Caco-2 (cell line): ENCODE results near the gene JPH3. TPM values are rescaled to one million over a fixed set of nuclear protein-coding genes. Genes with fewer than 3 reads are reported as not detected.

Experiments
- BruUV-seq: library from RNA; stranded (reverse); fragments of 400-500 nt; replicated peaks from 2 replicates; lab custom pipeline; 2021; lab: Mats Ljungman, UMichigan
- CTCF ChIA-PET: fragments of 300-600 bp; sonication (Branson Sonifier 250); formaldehyde crosslinking; loops from one replicate; lab custom pipeline; 2022; ENCODE audit warnings: antibody characterized with exemption; lab: Charles Lee
- POLR2A ChIA-PET: fragments of 300-600 bp; sonication (Branson Sonifier 250); formaldehyde crosslinking; loops from one replicate; lab custom pipeline; 2022; ENCODE audit warnings: antibody characterized with exemption; lab: Charles Lee
- DNase-seq, 2 experiments: peaks; one replicate each; pipeline versions ENCODE4 v3.0.0 to v3.0.0-alpha.2; 2020 to 2022
- H3K27me3 ChIP-seq: replicated peaks from 2 replicates; pipeline ENCODE4 v1.6.0; 2011; ENCODE audit warnings: low read length; ENCODE audit not compliant: control insufficient read depth, insufficient read depth
- H3K36me3 ChIP-seq: 2 replicates; pipeline ENCODE4 v1.5.1; 2011; ENCODE audit warnings: low read length; ENCODE audit not compliant: control insufficient read depth, insufficient read depth
- H3K4me1 ChIP-seq: fragments of 250-450 bp; sonication (Bioruptor Pico); 2 replicates; pipeline ENCODE4 v1.5.1; 2020; ENCODE audit warnings: mild to moderate bottlenecking
- H3K4me3 ChIP-seq: 2 replicates; pipeline ENCODE4 v1.5.1; 2011; ENCODE audit warnings: low read depth, mild to moderate bottlenecking, control low read depth, low read length
- H3K9me3 ChIP-seq: fragments of 250-450 bp; sonication (Bioruptor Pico); 2 replicates; pipeline ENCODE4 v1.5.1; 2020; ENCODE audit warnings: mild to moderate bottlenecking, moderate library complexity
- H3K27ac Mint-ChIP-seq: one replicate; pipeline ENCODE4 v1.8.0; 2022; ENCODE audit warnings: mixed read lengths; ENCODE audit not compliant: unreplicated experiment
- H3K27me3 Mint-ChIP-seq: one replicate; pipeline ENCODE4 v1.8.0; 2022; ENCODE audit warnings: mixed read lengths; ENCODE audit not compliant: insufficient read depth, unreplicated experiment
- H3K36me3 Mint-ChIP-seq: one replicate; pipeline ENCODE4 v1.8.0; 2022; ENCODE audit warnings: mild to moderate bottlenecking, mixed read lengths; ENCODE audit not compliant: insufficient read depth, unreplicated experiment
- H3K4me1 Mint-ChIP-seq: one replicate; pipeline ENCODE4 v1.8.0; 2022; ENCODE audit warnings: low read depth, mixed read lengths; ENCODE audit not compliant: unreplicated experiment
- H3K4me3 Mint-ChIP-seq: one replicate; pipeline ENCODE4 v1.8.0; 2022; ENCODE audit warnings: mild to moderate bottlenecking, moderate library complexity, mixed read lengths; ENCODE audit not compliant: unreplicated experiment
- H3K9me3 Mint-ChIP-seq: one replicate; pipeline ENCODE4 v1.8.0; 2022; ENCODE audit warnings: mixed read lengths; ENCODE audit not compliant: unreplicated experiment
- intact Hi-C: fragments of 100-400 bp; cut with micrococcal nuclease; formaldehyde crosslinking; loops from one replicate; pipeline ENCODE4 v1.10.0; 2022; ENCODE audit not compliant: unreplicated experiment
- total RNA-seq: library from RNA; stranded (reverse); gene quantifications from 2 replicates; pipeline ENCODE4 v1.2.3, GENCODE V29; 2022
- TF ChIP-seq, protein P1 (sequence below), 2 experiments: fragments of 200-600 bp in 1 of 2; IDR thresholded peaks; 1 replicate in 1 of 2; 2 replicates in 1 of 2; pipeline versions ENCODE4 v1.5.1 to v1.8.0; 2011 to 2022; ENCODE audit warnings: antibody characterized with exemption in 1 of 2, control low read depth in 1 of 2, inconsistent platforms in 1 of 2, low read depth in 1 of 2, low read length in 1 of 2, mild to moderate bottlenecking in 1 of 2, moderate library complexity in 1 of 2; ENCODE audit not compliant: insufficient read depth in 1 of 2, severe bottlenecking in 1 of 2, unreplicated experiment in 1 of 2

Gene JPH3
- total RNA-seq, 1 experiment from 2014 or later, result 4.8 TPM

- Mint-ChIP-seq H3K4me3 (no peak overlapping the region), H3K36me3 (no peaks in the 10 kb centered on the region), H3K27me3 (peaks cover 10% of the 10 kb centered on the region), H3K27ac (no peak overlapping the region), H3K4me1 (no peaks in the 10 kb centered on the region), H3K9me3 (no peaks in the 10 kb centered on the region)
- no peak for DNase-seq
- no peaks in the 10 kb centered on the region for H3K36me3 ChIP-seq
- H3K4me1 ChIP-seq, result no peaks in the 10 kb centered on the region
- H3K27me3 ChIP-seq, result no peaks in the 10 kb centered on the region
- H3K4me3 ChIP-seq, result no peak overlapping the region
- H3K9me3 ChIP-seq, result no peaks in the 10 kb centered on the region
- intact Hi-C loops, result no loop called here
- TF ChIP-seq, protein P1, sequence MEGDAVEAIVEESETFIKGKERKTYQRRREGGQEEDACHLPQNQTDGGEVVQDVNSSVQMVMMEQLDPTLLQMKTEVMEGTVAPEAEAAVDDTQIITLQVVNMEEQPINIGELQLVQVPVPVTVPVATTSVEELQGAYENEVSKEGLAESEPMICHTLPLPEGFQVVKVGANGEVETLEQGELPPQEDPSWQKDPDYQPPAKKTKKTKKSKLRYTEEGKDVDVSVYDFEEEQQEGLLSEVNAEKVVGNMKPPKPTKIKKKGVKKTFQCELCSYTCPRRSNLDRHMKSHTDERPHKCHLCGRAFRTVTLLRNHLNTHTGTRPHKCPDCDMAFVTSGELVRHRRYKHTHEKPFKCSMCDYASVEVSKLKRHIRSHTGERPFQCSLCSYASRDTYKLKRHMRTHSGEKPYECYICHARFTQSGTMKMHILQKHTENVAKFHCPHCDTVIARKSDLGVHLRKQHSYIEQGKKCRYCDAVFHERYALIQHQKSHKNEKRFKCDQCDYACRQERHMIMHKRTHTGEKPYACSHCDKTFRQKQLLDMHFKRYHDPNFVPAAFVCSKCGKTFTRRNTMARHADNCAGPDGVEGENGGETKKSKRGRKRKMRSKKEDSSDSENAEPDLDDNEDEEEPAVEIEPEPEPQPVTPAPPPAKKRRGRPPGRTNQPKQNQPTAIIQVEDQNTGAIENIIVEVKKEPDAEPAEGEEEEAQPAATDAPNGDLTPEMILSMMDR (IDR thresholded peaks at IDR 0.05; ENCODE audit: insufficient read depth in 1 of 2, low read depth in 1 of 2, low read length in 1 of 2, severe bottlenecking in 1 of 2, unreplicated experiment in 1 of 2), result no peak
- CTCF ChIA-PET, result interaction anchor here (0.6 kb wide), 1 partner anchor 277 kb away, joined by 3 read pairs; no protein-coding TSS in a partner anchor
- POLR2A ChIA-PET, result no interaction called here
- no TSS peak for BruUV-seq
These were observed 19.8 kb downstream of the JPH3 start for GRCh38 chr16:87621976-87622713.

DNA sequence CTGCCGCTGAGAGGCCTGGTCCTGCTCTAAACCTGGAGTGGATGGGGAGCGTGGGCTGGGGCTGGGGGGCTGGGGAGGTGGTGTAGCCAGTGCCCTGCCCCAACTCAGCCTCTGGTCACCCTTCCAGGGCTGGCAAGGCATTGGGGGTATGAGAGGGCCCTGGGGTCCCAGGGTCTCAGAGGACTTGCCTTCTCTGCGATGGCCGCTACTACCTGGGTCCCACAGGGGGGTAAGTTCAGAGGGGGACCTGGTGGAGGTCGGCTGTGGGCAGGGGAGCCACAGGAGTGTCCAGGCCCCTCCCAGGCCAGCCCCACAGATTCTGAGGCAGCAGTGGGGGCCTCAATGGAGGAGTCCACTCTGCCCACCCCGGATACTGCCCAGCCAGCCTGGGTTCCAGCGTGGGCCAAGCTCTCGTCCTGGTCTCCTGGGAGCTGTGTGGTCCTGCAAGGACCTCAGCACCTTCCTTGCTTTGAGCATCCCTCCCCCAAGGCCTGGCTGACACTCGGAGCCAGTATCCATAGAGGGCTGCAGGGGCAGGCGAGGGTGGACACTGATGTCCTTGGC is 20.5 kb downstream of the JPH3 start:
- H3K36me3 ChIP-seq, result no peaks in the 10 kb centered on the region
- no peak overlapping the region for H3K4me3 ChIP-seq
- no peaks in the 10 kb centered on the region for H3K27me3 ChIP-seq
- no peak overlapping the region for H3K27ac Mint-ChIP-seq
- peaks cover 5% of the 10 kb centered on the region for H3K27me3 Mint-ChIP-seq
- BruUV-seq, result no TSS peak
- H3K4me1 Mint-ChIP-seq, result no peaks in the 10 kb centered on the region
- intact Hi-C loops, result no loop called here
- CTCF ChIA-PET, result interaction anchor here (0.6 kb wide), 1 partner anchor 277 kb away, joined by 3 read pairs; no protein-coding TSS in a partner anchor
- no peak for DNase-seq
- no peak overlapping the region for H3K4me3 Mint-ChIP-seq
- H3K4me1 ChIP-seq, result no peaks in the 10 kb centered on the region
- H3K9me3 ChIP-seq, result no peaks in the 10 kb centered on the region
- H3K36me3 Mint-ChIP-seq, result no peaks in the 10 kb centered on the region
- no peaks in the 10 kb centered on the region for H3K9me3 Mint-ChIP-seq
- POLR2A ChIA-PET, result no interaction called here
- TF ChIP-seq, protein P1 (IDR thresholded peaks at IDR 0.05; ENCODE audit: insufficient read depth in 1 of 2, low read depth in 1 of 2, low read length in 1 of 2, severe bottlenecking in 1 of 2, unreplicated experiment in 1 of 2), result no peak

DNA sequence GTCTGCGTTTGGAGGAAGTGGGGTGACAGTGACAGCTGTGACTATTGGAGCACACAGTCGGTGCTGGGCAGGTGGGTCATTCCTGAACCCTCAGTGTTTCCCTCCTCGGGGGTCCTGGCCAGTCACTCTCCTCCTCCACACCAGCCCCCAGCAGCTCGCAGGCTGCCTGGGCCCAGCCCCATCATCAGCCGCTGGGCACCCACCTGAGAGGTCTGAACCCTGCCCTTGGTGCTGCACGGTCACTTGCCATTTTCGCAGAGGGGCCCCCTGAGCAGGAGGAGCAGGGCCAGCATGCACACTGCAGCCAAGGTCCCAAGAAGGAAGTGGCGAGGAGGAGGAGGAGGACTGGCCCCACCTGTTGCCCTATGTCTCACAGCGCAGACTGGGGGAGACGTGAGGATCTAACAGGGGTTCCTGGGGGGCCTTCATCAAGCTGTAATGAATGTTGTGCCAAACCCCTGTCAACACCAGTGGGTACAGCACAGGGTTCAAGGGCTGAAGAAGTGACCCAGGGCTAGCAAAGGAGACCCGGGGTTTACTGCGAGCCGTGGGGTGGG is 23.0 kb downstream of the JPH3 start:
- H3K27ac Mint-ChIP-seq, result no peak overlapping the region
- peaks cover 12% of the 10 kb centered on the region for H3K27me3 Mint-ChIP-seq
- H3K4me1 Mint-ChIP-seq, result no peaks in the 10 kb centered on the region
- DNase-seq, result no peak
- no peak overlapping the region for H3K4me3 Mint-ChIP-seq
- Histone ChIP-seq H3K4me1 (no peaks in the 10 kb centered on the region), H3K36me3 (no peaks in the 10 kb centered on the region), H3K27me3 (0 out of 2 replicates have a peak, but pooled peaks cover 2% of the 10 kb centered on the region), H3K9me3 (peaks cover 1% of the 10 kb centered on the region; the same call in 1 of the 2 replicates), H3K4me3 (no peak overlapping the region)
- no TSS peak for BruUV-seq
- intact Hi-C loops, result no loop called here
- ChIA-PET CTCF (interaction anchor here (0.6 to 1.5 kb wide), 4 partner anchors 11 to 229 kb away, joined by 3 to 5 read pairs (median 4); no protein-coding TSS in a partner anchor), POLR2A (no interaction called here)
- no peaks in the 10 kb centered on the region for H3K36me3 Mint-ChIP-seq
- H3K9me3 Mint-ChIP-seq, result peaks cover 3% of the 10 kb centered on the region
- TF ChIP-seq, protein P1 (IDR thresholded peaks at IDR 0.05; ENCODE audit: insufficient read depth in 1 of 2, low read depth in 1 of 2, low read length in 1 of 2, severe bottlenecking in 1 of 2, unreplicated experiment in 1 of 2), result no peak
